GM19043 (cell line): ENCODE data around the gene ACADSB.

Experiments used
- ATAC-seq: cut with Tn5 transposase; IDR thresholded peaks from one replicate; pipeline ENCODE4 v1.9.1; 2021; ENCODE audit warnings: low read depth; ENCODE audit not compliant: unreplicated experiment

Gene ACADSB

DNA sequence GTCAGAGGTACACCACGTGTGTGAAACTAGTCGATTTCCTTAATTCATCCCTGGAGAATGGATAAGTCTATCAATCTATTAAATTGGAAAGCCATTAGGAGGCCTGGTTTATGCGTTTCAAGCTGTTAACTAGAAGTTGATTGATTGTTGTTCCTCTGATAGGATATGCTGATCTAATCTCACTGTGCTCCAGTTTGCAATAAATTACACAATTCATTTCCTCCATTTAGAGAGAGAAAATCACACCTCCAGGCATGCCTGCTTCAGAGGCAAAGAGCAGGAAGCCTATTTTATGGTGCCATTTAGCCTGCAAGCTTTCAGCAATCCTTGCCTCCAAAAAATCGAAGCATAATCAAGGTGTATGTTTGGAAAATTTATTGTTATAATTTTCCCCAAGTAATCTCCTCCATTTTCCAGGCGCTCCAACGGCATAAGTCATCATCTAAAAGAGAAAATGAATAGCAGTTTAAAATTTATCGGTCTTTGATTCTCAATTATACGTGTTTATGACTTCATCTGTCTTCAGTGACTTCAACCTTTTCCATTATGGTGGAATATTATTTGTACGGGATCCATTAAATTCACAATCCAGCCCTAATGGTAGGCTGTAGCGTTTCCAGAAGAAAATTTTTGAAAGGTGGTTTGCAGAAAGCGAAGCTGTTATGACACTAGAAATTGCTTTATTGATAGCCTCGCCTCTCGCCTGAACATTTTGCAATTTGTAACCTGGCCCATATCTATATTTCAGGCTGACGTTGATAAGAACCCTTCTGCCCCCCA is 84.0 kb downstream of the ACADSB start:
- ATAC-seq: no peak

- ATAC-seq: no peak
Measured at GRCh38 chr10:123093489-123093888, 84.7 kb downstream of the ACADSB start.

- no peak for ATAC-seq
Measured at GRCh38 chr10:123096452-123096851, 87.6 kb downstream of the ACADSB start.

DNA sequence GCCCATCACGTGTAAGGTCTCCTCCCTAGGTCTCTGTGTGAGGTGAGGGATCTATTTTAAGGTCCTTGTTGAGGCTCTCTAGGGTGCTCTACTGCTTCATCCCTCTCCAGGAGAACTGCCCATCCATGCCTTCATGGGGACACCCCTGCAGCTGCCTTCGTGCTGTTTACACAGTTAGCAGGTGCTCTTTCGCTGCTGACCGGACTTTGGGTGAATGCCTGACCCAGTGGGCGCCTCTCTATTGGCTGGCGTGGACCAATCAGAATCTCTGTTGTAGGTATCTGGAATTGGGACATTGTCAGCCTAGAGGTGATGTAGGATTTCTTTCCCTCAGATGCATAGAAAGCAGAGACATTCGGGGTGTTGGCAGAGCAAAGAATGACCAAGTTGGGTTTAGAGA is 88.2 kb downstream of the ACADSB start:
- no peak for ATAC-seq

DNA sequence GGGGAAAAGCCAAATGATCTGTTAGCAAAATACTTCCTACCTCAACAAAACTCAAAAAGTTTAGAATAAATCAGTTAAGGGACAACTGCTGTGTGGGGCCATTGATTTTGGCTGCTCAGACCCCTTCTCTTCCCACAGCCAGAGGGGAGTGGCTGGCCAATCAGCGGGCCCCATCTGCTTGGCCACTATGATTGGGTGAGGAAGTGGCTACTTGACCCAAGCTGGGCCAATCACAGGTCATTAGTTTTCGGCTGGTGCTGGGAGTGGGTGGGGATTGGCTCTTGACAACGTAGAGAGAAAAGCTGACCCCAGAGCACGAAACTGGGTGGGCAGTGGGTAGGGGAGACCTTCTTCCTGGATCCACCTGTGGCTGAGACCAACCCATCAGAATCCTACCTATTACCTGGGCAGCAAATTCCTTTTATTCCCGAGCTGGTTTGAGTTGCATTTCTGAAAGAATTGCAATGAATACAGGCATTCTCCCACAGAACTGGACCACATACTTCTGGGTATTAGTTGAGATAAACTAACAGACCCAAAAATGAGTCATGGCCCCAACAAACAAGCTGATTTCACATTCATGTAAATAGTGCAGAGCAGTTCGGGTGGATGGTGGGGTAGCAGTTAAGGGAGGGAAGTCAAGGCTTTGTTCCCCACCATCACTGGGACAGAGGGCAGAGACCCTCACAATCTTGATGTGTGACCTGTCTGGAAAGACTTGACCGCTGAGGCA is 91.4 kb downstream of the ACADSB start:
- ATAC-seq: no peak

DNA sequence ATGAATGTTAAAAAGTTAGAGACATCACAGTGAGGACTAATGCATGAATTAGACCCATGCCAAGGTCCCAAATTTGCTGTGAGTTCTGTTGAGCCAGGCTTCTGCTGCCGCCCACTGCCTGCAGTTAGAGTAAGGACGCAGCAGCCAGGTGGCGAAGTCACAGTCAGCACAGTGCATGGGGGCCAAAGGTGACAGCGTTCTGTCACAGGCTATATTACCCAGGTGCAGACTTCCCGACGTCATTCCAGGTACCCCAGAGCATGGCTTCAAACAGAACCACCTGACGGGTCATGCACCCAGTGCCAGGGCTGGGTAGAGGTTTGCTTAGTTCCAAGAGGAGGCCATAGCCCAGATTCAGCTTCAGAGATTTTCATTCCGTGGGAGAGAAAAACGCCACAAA is 93.1 kb downstream of the ACADSB start:
- no peak for ATAC-seq

DNA sequence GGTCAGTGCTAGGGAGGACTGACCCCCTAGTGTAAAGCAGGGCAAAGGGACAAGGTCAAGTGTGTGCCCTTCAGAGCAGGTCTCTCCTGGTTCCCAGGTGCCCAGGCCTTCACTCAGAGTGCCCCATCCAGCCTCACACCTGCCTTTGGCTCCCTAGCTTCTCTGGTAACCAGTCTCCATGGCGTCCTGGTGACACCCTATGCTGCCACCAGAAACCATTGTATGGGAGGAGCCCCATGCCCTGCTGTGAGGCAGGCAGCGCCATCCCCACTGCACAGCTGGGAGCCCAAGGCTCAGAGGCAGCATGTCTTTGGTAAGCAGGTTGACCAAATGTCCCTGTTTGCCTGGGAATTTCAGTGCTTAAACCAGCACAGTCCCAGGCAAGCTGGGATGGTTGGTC is 93.9 kb downstream of the ACADSB start:
- no peak for ATAC-seq

GRCh38 chr10:123103944-123104343 is 95.1 kb downstream of the ACADSB start:
- no peak for ATAC-seq
